ENCODE data around the gene MTA2.

Gene MTA2

GRCh38 chr11:62612366-62613290 lies 11.0 kb upstream of the MTA2 start, which contains the start of the genes EML3 and ROM1:
Gene EML3 (minus strand): TSS chr11:62612775. CDS start chr11:62612457, 318 bp downstream.
Gene ROM1 (plus strand): TSS chr11:62613257. CDS start chr11:62613282, 25 bp downstream.
- no peaks in the 10 kb centered on the region for H3K36me3 ChIP-seq (ENCODE audit: control insufficient read depth, insufficient read depth, low read length)
- no peaks in the 10 kb centered on the region for H3K9me3 ChIP-seq (ENCODE audit: control insufficient read depth, low read length)
- peak within 1 kb of the TSS; percentile 3 for H3K27ac ChIP-seq (ENCODE audit: insufficient read depth, low read depth, low read length, poor library complexity, severe bottlenecking)
- WGBS, 2 experiments = 2 to 3% methylated on average over 91 of the region's 91 CpGs
- H3K4me3 ChIP-seq (ENCODE audit: insufficient read depth, low read depth, low read length) = peak within 1 kb of the TSS; percentile 63
- H3K4me1 ChIP-seq (ENCODE audit: control insufficient read depth, insufficient read depth, low read length) = peaks cover 11% of the 10 kb centered on the region
- H3K27me3 ChIP-seq (ENCODE audit: control insufficient read depth, insufficient read depth, low read length, poor library complexity, severe bottlenecking) = peaks cover 6% of the 10 kb centered on the region

DNA sequence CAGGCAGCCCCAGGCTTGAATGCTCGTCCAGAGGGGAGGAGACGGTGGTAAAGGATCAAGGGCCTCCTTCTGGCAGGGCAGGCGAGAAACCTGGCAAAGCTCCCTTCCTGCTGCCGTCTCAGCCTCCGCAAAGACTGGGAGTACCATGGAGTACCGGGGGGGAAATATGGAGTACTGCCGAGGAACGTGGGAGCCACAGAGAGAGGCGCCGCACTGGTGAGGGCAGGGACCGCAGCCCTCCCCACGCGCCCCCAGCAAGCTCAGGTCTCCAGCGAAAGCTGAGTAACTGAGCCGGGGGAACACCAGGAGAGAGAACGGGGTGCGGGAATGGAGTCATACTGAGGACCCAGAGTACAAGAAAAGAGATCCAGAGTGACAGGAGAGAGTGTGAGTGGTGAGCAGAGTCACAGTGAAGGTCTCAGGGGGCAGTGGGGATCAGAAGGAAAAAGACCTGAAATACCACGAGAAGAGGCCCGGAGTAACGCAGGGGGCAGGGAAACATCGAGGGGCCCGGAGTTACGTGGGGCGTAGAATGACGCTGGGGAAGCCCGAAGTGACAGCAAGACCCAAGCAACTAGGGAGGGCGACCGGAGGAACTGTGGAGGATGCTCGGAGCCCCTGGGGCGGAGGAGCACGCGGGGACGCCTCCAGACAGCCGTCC lies 10.2 kb upstream of the MTA2 start:
- WGBS, 2 experiments = 7 to 8% methylated on average over 34 of the region's 34 CpGs
- peaks cover 6% of the 10 kb centered on the region for H3K27me3 ChIP-seq (ENCODE audit: control insufficient read depth, insufficient read depth, low read length, poor library complexity, severe bottlenecking)
- H3K36me3 ChIP-seq (ENCODE audit: control insufficient read depth, insufficient read depth, low read length) = no peaks in the 10 kb centered on the region
- peaks cover 11% of the 10 kb centered on the region for H3K4me1 ChIP-seq (ENCODE audit: control insufficient read depth, insufficient read depth, low read length)
- no peak overlapping the region for H3K27ac ChIP-seq (ENCODE audit: insufficient read depth, low read depth, low read length, poor library complexity, severe bottlenecking)
- no peaks in the 10 kb centered on the region for H3K9me3 ChIP-seq (ENCODE audit: control insufficient read depth, low read length)
- H3K4me3 ChIP-seq (ENCODE audit: insufficient read depth, low read depth, low read length) = peak overlapping the region; percentile 63

- Histone ChIP-seq H3K27ac (ENCODE audit: insufficient read depth, low read depth, low read length, poor library complexity, severe bottlenecking) (no peak overlapping the region), H3K27me3 (ENCODE audit: control insufficient read depth, insufficient read depth, low read length, poor library complexity, severe bottlenecking) (peaks cover 6% of the 10 kb centered on the region), H3K4me1 (ENCODE audit: control insufficient read depth, insufficient read depth, low read length) (peaks cover 11% of the 10 kb centered on the region), H3K4me3 (ENCODE audit: insufficient read depth, low read depth, low read length) (peak overlapping the region; percentile 63), H3K9me3 (ENCODE audit: control insufficient read depth, low read length) (no peaks in the 10 kb centered on the region), H3K36me3 (ENCODE audit: control insufficient read depth, insufficient read depth, low read length) (no peaks in the 10 kb centered on the region)
- WGBS, 2 experiments = 78 to 82% methylated on average over 24 to 28 of the region's 28 CpGs
Measured at GRCh38 chr11:62610814-62611704, 9.4 kb upstream of the MTA2 start.

- Histone ChIP-seq H3K27me3 (ENCODE audit: control insufficient read depth, insufficient read depth, low read length, poor library complexity, severe bottlenecking) (peaks cover 6% of the 10 kb centered on the region), H3K9me3 (ENCODE audit: control insufficient read depth, low read length) (no peaks in the 10 kb centered on the region), H3K4me1 (ENCODE audit: control insufficient read depth, insufficient read depth, low read length) (peaks cover 12% of the 10 kb centered on the region), H3K36me3 (ENCODE audit: control insufficient read depth, insufficient read depth, low read length) (no peaks in the 10 kb centered on the region), H3K27ac (ENCODE audit: insufficient read depth, low read depth, low read length, poor library complexity, severe bottlenecking) (no peak overlapping the region), H3K4me3 (ENCODE audit: insufficient read depth, low read depth, low read length) (no peak overlapping the region)
- 92 to 94% methylated on average over 6 of the region's 6 CpGs for WGBS, 2 experiments
Measured at GRCh38 chr11:62610403-62610802, 8.7 kb upstream of the MTA2 start.

- no peak overlapping the region for H3K4me3 ChIP-seq (ENCODE audit: insufficient read depth, low read depth, low read length)
- H3K27ac ChIP-seq (ENCODE audit: insufficient read depth, low read depth, low read length, poor library complexity, severe bottlenecking) = no peak overlapping the region
- peaks cover 9% of the 10 kb centered on the region for H3K27me3 ChIP-seq (ENCODE audit: control insufficient read depth, insufficient read depth, low read length, poor library complexity, severe bottlenecking)
- no peaks in the 10 kb centered on the region for H3K36me3 ChIP-seq (ENCODE audit: control insufficient read depth, insufficient read depth, low read length)
- peaks cover 26% of the 10 kb centered on the region for H3K4me1 ChIP-seq (ENCODE audit: control insufficient read depth, insufficient read depth, low read length)
- H3K9me3 ChIP-seq (ENCODE audit: control insufficient read depth, low read length) = no peaks in the 10 kb centered on the region
- WGBS, 2 experiments = 92 to 93% methylated on average over 12 of the region's 12 CpGs
Measured at GRCh38 chr11:62608776-62609175, 7.1 kb upstream of the MTA2 start.

DNA sequence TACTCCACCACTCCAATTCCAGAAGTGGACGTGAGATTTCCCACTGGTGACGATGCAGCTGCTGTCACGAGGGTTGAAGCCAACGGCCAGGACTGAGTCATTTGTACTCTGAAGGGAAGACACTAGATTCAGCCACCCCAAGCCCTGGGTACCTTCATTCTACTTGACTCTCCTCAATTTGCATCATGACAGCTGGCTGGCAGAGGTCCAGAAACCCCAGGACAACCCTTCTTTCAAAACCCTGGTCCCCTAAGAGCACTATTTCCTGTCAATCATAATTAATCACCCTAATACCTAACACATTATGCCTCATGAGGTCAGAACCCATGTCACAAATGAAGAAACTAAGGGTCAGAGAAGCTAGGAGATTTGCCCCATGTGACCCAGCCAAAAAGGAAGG lies 6.0 kb upstream of the MTA2 start:
- Histone ChIP-seq H3K4me1 (ENCODE audit: control insufficient read depth, insufficient read depth, low read length) (peaks cover 26% of the 10 kb centered on the region), H3K36me3 (ENCODE audit: control insufficient read depth, insufficient read depth, low read length) (no peaks in the 10 kb centered on the region), H3K27me3 (ENCODE audit: control insufficient read depth, insufficient read depth, low read length, poor library complexity, severe bottlenecking) (peaks cover 20% of the 10 kb centered on the region), H3K9me3 (ENCODE audit: control insufficient read depth, low read length) (no peaks in the 10 kb centered on the region), H3K27ac (ENCODE audit: insufficient read depth, low read depth, low read length, poor library complexity, severe bottlenecking) (no peak overlapping the region), H3K4me3 (ENCODE audit: insufficient read depth, low read depth, low read length) (no peak overlapping the region)
- 88% methylated on average over 4 of the region's 4 CpGs for WGBS, 2 experiments

- WGBS, 2 experiments = 91 to 94% methylated on average over 15 of the region's 15 CpGs
- no peaks in the 10 kb centered on the region for H3K36me3 ChIP-seq (ENCODE audit: control insufficient read depth, insufficient read depth, low read length)
- no peak overlapping the region for H3K4me3 ChIP-seq (ENCODE audit: insufficient read depth, low read depth, low read length)
- H3K27me3 ChIP-seq (ENCODE audit: control insufficient read depth, insufficient read depth, low read length, poor library complexity, severe bottlenecking) = peaks cover 18% of the 10 kb centered on the region
- no peak overlapping the region for H3K27ac ChIP-seq (ENCODE audit: insufficient read depth, low read depth, low read length, poor library complexity, severe bottlenecking)
- H3K4me1 ChIP-seq (ENCODE audit: control insufficient read depth, insufficient read depth, low read length) = peaks cover 16% of the 10 kb centered on the region
- no peaks in the 10 kb centered on the region for H3K9me3 ChIP-seq (ENCODE audit: control insufficient read depth, low read length)
Measured at GRCh38 chr11:62605902-62606301, 4.2 kb upstream of the MTA2 start.

DNA sequence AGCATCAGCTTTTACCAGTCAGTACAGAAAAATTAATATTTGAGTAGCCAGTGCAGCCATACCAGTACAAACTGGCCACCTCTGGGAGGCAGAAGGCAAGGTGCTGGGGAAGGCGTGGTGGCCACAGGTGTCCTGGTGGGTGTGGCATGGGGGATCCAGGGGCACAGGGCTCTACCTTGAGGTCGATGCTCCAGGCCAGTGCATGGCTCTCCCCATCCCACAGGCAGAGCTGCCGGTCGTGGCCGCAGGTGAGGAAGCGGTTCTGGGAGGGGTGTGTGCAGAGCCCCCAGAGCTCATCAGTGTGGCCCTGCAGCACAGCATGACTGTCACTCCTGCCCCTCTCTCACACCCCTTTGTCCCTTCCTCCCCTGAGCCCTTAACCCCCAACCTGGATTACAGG lies 3.8 kb upstream of the MTA2 start:
- Histone ChIP-seq H3K27ac (ENCODE audit: insufficient read depth, low read depth, low read length, poor library complexity, severe bottlenecking) (no peak overlapping the region), H3K27me3 (ENCODE audit: control insufficient read depth, insufficient read depth, low read length, poor library complexity, severe bottlenecking) (peaks cover 18% of the 10 kb centered on the region), H3K9me3 (ENCODE audit: control insufficient read depth, low read length) (no peaks in the 10 kb centered on the region), H3K4me3 (ENCODE audit: insufficient read depth, low read depth, low read length) (no peak overlapping the region), H3K36me3 (ENCODE audit: control insufficient read depth, insufficient read depth, low read length) (no peaks in the 10 kb centered on the region), H3K4me1 (ENCODE audit: control insufficient read depth, insufficient read depth, low read length) (peaks cover 16% of the 10 kb centered on the region)
- WGBS, 2 experiments = 92 to 94% methylated on average over 6 of the region's 6 CpGs

DNA sequence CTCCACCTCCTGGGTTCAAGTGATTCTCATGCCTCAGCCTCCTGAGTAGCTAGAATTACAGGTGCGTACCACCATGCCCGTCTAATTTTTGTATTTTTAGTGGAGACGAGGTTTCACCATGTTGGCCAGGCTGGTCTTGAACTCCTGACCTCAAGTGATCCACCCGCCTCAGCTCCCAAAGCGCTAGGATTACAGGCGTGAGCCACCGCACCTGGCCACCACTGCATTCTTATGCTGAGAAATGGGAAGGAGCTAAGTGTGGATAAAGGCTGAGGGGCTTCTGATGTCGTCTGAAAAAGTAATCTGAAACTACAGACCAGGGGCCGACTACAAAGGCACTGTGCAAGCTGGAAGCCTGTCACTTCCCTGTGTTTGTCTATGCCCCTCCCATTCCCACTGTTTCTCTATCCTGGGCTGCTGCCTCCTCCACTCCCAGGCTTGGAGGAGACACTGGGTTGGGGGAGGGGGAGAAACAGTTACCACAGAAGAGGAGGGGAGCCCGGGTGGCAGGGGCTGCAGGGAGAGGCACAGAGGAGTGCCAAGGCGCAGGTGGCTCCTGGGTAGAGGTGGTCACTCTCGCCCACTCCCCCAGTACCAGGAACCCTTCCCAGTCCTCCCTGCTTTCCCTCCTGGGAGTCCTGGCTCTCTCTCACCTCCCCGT lies 2.9 kb upstream of the MTA2 start:
- H3K4me3 ChIP-seq (ENCODE audit: insufficient read depth, low read depth, low read length) = no peak overlapping the region
- no peaks in the 10 kb centered on the region for H3K36me3 ChIP-seq (ENCODE audit: control insufficient read depth, insufficient read depth, low read length)
- no peaks in the 10 kb centered on the region for H3K9me3 ChIP-seq (ENCODE audit: control insufficient read depth, low read length)
- peaks cover 18% of the 10 kb centered on the region for H3K27me3 ChIP-seq (ENCODE audit: control insufficient read depth, insufficient read depth, low read length, poor library complexity, severe bottlenecking)
- peaks cover 24% of the 10 kb centered on the region for H3K4me1 ChIP-seq (ENCODE audit: control insufficient read depth, insufficient read depth, low read length)
- WGBS, 2 experiments = 53 to 54% methylated on average over 13 of the region's 13 CpGs
- no peak overlapping the region for H3K27ac ChIP-seq (ENCODE audit: insufficient read depth, low read depth, low read length, poor library complexity, severe bottlenecking)
